Ishikawa (cell line): ENCODE data around the gene CLTCL1.

ENCODE experiments used
- EGR1 ChIP-seq: IDR thresholded peaks from 2 replicates; pipeline ENCODE4 v1.6.1; 2012
- EP300 ChIP-seq: IDR thresholded peaks from 2 replicates; pipeline ENCODE4 v1.6.1; 2012; ENCODE audit warnings: borderline replicate concordance
- MAX ChIP-seq: IDR thresholded peaks from 2 replicates; pipeline ENCODE4 v1.6.1; 2012
- NFIC ChIP-seq: IDR thresholded peaks from 2 replicates; pipeline ENCODE4 v1.6.1; 2012
- RAD21 ChIP-seq: IDR thresholded peaks from 2 replicates; pipeline ENCODE4 v1.6.1; 2012; ENCODE audit warnings: low read depth
- REST ChIP-seq: IDR thresholded peaks from 2 replicates; pipeline ENCODE4 v1.6.1; 2012; ENCODE audit warnings: low read depth, mild to moderate bottlenecking
- TAF1 ChIP-seq: IDR thresholded peaks from 2 replicates; pipeline ENCODE4 v1.6.1; 2012; ENCODE audit warnings: low read depth, mild to moderate bottlenecking
- TEAD4 ChIP-seq: IDR thresholded peaks from 2 replicates; pipeline ENCODE4 v1.6.1; 2012
- USF1 ChIP-seq: IDR thresholded peaks from 2 replicates; pipeline ENCODE4 v1.6.1; 2012
- YY1 ChIP-seq: IDR thresholded peaks from 2 replicates; pipeline ENCODE4 v1.6.1; 2012; ENCODE audit warnings: low read depth

- TF ChIP-seq EP300: no peak
- TF ChIP-seq NFIC: no peak
- no peak for TF ChIP-seq EGR1
- no peak for TF ChIP-seq MAX
- TF ChIP-seq TAF1: no peak
- no peak for TF ChIP-seq REST
- no peak for TF ChIP-seq RAD21
- TF ChIP-seq YY1: no peak
- TF ChIP-seq TEAD4: no peak
- no peak for TF ChIP-seq USF1
Measured at GRCh38 chr22:19275919-19276600, 15.5 kb downstream of the CLTCL1 start.
